Hematopoietic multipotent progenitor cell (in vitro differentiated cells): ENCODE data around the gene ECI2. TPM values are rescaled to one million over a fixed set of nuclear protein-coding genes. Genes with fewer than 3 reads are reported as not detected.
"Not testable (repeated sequence)": the region's sequence is repeated elsewhere in the genome, so short reads cannot be mapped to it uniquely, and the experiment has no call there.

Source experiments
- DNase-seq, 3 donors: peaks; one replicate each; pipeline ENCODE4 v3.0.0-alpha.2; 2011 to 2015; ENCODE audit warnings: low read depth in 2 of 3, low spot score in 2 of 3
- total RNA-seq: library from RNA; depleted of rRNA; stranded (reverse); fragments of >200 nt; gene quantifications from one replicate; pipeline ENCODE4 v1.2.3, GENCODE V29; 2012

Gene ECI2
- total RNA-seq, 1 donor: 38.0 TPM

DNA sequence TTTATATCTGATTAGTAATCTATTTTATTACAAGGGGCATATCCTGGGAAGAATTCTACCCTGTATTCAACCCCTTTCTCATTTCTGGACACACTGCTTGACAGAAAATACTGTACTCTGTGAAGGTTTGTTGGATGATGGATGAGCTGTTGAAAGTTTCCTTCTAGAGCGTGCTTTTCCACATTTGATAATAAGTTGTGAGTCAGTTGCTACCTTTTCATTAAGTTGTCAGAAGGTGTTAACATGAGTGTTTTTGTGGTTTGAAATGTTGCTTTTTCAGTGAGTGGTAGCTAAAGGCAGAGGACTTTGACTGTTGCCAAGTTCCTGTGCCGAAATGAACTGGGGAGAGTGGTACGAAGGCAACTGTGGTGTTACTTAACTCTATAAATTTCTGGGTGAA, 3.9 kb upstream of the ECI2 start:
- no peak for DNase-seq

DNA sequence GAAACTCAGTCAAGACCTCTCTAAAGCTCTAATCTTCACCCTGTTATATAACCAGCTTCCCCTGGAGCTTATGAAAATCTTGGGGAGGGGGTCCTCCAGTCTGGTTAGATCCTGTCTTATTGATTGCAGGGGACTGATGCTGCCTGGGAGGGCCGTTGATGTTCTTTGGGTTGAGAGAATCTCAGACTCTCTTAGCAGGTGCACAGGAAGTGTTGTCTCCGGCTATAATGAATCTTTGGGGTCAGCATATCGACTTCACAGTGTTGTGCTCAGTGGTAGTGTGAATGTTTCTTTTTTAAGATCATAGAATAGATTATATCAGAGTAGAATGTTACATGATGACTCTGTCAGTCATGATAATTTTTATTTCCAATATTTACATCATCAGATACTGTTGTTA, 2.8 kb upstream of the ECI2 start:
- no peak for DNase-seq

DNA sequence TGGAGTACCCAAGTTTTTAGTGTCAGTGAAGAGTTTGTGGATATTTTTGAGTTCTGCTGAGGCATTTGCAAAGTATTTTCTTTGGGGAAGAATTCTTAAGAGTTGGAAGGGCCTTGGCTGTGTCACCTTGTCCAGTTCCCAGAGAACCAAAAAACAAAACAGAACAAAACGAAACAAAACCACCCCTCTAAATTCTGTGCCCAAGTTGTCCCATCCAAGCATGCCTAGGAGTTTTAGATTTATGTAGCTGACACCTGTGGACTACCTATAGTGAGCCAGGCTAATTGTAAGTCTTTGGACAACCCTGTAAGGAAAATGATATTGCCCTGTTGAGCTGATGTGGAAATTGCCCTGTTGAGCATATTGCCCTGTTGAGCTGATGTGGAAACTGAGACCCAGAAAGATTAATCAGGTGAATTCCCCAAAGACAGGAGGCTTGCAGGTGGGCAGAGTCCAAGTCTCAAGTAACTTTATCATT, 1.0 kb upstream of the ECI2 start:
- peak in 1 of 3 donors; percentile 5 for DNase-seq

DNA sequence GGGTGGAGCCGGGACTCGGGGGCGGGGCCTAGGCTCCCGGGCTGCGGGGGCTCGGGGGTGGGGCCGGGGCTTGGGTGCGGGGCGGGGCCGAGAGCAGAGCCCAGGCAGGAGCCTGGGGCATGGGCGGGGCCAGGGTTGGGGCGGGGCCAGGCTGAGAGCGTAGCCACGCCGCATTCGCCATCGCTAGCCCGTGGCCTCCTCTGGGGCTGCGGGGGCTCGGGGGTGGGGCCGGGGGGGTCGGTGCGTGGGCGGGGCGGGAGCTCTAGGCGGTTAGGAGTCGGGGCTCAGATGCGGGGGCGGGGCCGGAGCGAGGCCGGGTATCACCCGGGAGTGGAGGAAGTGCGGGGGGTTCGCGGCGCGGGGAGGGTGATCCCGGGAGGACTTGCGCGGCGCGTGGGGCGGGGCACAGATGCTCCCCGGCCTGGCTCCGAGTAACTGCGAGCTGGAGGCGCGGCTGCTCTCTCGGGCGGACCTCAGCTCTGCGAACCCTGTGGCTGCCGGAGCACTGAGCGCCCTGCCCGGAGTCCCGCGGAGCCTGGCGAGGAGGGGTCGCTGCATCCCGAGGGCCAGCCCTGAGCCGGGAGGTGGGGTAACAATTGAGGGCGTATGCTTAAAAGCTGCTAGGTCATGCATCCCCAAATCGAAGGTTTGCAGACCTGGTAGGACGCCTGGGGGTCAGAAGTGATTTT, 434 bp upstream of the ECI2 start:
- DNase-seq: peak; percentile 80 to 96 (median 94)

DNA sequence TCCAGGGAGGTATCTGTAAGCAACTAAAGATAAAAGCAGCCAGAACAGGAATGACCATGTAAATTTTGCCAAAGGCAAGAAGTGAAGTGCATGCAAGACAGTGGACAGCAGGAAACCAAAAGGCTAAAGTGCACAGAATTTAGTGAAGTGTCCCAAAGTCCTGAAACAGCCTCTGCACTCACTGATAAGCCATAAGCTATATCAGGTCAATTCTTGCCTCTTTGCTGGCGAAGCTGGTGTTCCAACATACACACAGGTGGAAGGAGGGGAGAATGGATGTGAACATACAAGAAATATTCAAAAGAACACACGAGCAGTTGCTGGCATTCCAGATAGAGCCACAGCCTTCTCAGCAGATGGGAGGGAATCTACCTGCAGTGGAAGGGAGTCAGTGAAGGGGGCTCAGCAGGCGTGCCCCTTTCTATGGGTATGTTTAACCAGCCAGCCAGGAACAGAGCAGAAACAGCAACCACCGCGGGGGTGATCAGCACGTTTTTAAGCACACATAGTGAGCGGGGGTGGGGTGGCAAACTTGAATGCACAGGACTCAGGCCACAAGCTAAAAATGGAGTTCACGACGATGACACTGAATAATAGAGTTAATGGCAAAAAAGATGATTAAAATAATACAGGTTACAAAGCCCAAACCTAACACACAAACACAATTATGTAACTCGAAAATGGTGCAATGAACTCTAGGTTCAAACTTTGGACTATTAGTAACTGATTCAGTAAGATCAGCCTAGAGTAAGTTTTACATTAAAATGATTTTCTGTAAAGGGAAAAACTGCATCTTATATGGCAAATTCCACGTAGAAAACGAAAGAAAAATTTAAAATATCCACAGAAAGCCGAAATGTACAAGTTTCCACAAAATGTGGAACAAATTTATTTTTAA, 1.2 kb downstream of the ECI2 start:
- peak in 2 of 3 donors; percentile 12 to 42 for DNase-seq

DNA sequence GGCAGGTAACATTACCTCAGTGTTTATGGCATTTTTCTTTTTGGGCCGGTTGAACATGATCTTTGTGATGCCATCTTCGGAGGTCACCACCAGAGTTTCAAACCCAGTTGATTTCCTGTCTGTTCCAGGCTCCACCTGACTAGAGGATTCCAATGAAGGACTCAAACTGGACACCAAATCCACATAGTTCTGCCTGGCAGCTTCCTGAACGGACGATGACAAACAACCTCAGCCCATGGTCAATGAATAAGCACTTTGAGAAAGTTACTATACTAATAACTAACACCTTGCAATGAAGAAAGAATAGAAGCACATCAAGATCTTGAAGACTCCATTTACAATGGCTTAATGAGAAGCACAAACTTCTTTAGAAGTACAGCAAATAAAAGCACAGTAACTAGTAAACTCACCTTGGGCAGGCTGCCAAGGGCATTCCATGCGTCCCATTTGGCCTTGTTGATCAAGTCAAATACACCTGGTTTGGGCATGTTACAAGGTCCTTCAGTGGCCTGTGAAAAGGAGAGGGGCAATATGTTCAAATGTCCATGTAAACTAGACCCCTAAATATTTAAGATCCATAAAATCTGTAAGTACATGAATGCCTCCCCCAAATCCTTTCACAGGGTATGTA, 4.9 kb downstream of the ECI2 start:
- DNase-seq: no peak

DNA sequence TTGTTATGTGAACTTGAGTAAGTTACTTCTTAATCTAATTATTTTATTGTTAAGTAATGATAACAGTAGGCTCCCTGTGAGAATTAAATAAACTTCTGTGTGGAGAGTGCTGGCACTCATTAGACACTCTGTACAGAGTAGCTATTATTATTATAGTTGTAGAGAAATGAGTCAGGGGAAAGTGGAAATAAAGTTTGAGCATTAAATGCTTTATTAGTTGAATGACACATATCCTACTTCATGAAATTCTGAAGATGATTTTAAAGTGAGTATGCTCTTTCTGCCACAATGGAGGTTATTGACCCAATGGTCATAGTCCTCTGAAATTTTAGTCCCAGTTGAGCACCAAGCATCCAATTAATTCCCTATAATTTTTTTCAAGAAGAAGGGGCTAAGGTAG, 5.9 kb downstream of the ECI2 start:
- DNase-seq: no peak

DNA sequence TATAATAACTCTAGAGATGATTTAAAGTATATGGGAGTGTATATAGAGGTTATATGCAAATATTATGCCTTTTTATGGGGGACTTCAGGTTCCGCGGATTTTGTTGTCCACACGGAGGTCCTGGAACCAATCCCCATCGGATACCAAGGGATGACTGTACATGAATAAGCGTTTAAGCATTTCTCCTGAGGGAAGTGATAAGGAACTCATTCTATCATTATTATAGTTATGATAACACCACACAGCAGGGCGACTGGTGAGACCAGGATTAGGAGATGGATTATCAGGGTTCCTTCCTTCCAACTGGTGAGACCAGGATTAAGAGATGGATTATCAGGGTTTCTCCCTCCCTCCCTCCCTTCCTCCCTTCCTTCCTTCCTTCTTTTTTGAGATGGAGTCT, 6.6 kb downstream of the ECI2 start:
- DNase-seq: no peak

DNA sequence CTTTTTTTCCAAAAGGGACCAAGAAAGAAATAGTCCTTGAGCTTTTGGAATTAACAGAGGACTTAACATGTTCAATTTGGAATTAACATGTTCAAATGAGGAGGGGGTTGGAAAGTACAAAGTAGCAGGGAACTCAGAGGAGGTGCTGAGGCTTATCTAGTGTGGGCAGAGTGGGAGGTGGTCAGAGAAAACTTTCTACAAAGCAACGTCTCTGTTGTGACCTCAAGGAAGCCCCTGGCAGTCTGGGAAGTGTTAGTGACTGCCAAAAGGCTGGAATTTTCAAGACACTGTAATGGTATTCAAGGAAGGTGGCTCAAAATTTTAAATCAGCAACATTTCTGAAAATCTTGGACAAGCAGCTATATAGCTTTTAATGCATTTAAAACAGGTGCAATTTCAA, 7.3 kb downstream of the ECI2 start:
- DNase-seq: no peak

DNA sequence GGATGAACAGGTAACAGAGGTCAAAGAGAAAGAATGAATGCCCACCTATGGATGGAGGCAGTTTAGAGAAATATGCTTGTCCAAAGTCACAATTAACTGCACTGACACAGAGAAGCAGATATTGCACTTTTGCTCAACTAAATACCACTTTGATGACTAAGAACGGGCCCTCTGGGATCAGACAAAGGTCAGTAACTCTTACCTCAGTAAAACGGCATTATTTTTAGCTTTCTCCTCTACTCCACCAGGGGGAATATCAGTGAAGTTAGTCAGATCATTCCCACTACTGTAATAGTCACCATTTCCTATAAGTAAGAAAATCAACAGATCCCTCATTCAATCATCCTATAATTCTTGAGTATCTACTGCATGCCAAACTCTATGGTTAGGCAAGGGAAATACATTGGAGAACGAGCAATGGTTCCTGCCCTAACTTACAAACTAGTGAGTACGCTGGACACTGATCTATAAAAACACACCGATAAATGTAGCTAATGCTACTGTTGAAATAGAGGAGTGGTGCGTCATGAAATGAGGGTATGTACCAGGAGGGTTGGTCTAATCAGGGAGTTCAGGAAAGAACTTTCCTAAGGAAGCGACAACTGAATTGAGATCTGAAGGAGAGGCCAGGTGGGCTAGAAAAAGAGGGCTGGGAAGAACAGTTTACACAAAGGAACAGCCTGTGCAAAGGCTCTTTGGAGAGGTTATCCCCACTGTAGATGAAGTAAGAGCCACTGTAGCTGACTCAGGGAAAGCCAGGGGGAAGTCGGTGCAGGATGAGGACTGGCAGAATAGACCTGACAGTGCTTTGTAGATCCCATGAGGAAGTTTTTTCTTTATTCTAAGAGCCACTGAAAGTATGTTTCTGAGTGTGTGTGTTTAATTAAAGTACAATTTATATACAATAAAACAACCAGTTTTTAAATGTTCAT, 9.2 kb downstream of the ECI2 start:
- no peak for DNase-seq

DNA sequence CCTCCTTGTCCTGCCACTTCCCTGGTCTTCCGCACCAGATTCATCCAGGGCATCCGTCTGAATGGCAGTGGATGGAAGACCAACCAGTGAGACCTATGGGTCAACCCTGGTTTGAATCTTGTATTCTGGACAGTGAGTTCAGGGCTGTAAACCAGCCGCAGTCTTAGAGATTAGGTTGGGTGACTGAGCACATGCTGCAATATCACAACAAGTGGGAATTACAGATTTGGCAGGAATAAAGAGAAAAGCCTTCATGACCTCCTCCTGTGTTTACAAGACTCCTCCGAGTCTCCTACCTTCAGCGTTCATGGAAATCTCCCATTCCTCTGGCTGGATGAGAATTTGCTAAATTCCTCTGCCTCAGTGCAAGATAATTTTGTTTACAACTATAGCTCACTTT, 9.9 kb downstream of the ECI2 start:
- DNase-seq: no peak

DNA sequence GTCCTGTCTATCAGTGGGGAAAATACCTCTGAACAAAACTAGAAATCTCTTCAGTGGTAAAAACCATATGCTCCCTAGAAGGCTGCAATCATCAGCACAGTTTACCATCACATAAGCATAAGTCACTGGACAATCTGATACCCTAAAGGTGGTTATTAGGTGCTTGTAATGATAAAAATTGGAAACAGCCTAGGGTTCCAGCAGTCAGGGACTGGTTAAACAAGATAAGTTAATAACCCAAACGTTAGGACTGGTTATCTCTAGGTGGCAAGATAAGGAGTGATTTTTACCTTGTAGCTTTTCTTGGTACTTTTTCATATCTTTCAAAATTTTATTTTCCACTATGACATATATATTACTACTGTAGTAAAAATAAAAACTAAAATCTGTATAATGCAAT, 11.0 kb downstream of the ECI2 start:
- DNase-seq: no peak

DNA sequence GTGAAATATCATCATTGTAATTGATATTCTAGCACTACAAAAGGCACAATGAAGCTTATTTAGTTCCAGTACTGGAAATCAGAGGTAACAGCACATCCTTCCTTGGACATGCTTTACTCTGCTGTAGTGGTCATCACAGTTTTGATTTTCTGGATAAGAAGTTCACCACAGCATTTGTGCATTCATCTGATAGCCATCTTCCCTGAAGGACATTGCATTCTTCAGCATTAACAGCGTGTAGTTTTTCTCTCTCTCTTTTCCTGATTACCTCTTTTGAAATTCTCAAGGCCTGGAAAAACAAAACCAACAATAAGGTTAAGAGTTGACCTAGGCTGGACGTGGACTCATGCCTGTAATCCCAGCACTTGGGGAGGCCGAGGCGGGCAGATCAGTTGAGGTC, 19.6 kb downstream of the ECI2 start:
- DNase-seq: no peak

DNA sequence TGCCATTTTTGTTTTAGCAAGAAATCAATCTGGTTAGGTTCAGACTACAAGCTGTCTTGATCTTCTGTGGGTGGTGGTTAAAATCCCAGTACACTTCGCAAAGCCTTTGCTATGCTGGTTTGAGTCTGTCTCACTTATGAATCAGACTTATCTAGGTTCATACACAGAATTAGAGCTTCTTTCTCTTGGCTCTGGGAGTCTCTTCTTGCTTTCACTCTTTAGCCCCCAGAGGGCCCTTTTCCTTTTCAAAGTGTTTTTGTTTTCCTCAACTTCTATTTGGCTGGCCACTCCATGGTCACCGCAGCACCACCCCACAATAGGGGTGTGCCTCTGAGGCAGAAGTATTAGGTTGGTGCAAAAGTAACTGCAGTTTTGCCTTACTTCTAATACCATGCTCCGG, 21.3 kb downstream of the ECI2 start:
- no peak for DNase-seq

DNA sequence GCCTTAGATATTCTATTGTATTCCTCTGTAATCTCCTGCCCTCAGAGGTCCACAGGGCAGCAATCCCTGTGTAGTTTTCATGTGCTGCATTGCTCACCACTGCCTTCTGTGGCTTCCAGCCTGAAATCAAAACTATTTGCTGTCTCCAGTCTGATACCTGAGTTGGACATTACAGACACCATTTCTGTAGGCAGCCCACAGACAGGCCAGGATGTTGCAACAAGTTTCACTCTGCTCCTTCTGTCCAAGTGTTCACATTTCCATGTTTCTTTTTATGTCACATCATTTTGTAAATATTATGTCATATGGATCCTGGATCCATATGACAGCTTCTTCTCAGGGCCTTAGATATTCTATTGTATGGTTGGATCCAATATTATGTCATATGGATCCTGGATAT, 21.7 kb downstream of the ECI2 start:
- no peak for DNase-seq

DNA sequence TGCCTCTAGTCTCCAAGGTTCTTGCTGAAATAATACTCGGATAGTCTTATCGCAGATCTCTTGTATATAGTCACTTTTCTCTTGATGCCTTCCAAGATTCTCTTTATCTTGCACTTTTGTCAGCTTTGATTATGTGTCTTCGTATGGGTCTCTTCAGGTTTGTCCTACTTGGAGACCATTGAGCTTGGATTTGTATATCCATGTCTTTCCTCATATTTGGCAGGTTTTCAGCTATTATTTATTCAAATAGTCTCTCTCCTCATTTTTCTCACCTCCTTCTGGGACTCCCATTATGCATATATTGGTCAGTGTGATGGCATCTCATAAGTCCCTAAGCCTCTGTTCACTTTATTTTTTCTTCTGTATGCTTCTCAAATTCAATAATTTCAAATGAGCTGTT, 23.0 kb downstream of the ECI2 start:
- DNase-seq: no peak

DNA sequence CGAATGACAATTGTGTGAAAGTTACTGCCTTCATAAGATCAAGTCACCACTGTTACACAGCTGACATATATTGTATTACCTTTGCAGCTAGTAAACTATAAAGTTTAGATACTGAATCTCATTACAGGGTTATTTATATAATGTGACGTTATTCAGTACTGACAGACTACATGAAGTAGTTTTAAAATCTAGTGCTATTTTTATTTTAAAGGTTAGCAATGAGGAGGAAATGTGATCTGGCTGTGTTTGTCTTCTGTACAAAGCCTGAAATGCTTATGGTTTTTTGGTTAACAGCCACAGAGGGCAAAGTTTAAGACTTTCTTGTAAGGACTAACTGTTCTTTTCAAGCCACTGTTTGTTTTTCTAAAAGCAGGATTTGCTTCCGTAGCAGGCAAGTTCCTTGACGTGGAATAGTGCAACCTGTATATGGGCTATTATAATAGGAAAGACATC, 26.0 kb downstream of the ECI2 start:
- not testable (repeated sequence) for DNase-seq

DNA sequence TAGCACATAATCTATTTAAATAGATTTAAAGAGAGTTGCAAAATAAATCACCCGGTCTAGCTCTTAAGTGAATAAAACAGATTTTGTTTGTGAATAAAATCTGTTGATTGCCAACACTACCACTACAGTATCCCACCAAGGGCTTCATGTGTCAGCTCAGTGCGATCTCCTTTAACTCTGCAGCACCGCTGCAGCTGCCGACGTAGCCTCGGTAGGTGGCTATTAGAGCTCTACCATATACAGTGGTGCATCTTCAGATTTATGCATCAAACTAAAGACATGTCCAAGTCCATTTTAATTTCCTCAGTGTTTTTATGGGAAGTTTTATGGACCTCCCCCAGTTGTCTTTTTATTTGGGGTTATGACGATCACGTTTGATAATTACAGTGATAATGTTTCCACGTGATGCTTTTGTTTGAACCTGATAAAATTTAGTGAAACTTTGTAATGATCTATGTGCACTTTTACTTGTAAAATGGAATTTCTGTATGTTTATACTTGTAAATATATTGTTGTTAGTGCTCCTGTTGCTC, 26.7 kb downstream of the ECI2 start:
- no peak for DNase-seq

DNA sequence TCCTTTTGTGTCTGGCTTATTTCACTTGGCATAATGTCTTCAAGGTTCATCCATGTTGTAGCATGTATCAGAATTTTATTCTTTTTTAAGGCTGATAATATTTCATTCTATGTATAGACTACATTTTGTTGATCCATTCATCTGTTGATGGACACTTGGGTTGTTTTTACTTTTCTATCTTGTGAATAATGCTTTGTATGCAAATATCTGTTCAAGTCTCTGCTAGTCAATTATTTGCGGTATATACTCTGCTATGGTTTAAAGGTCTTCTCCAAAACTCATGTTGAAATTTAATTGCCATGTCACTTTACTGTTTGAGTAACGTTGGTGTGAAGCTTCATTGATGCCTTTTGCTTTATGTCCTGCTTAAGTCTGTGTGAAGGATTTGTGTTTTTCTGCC, 27.5 kb downstream of the ECI2 start:
- no peak for DNase-seq

DNA sequence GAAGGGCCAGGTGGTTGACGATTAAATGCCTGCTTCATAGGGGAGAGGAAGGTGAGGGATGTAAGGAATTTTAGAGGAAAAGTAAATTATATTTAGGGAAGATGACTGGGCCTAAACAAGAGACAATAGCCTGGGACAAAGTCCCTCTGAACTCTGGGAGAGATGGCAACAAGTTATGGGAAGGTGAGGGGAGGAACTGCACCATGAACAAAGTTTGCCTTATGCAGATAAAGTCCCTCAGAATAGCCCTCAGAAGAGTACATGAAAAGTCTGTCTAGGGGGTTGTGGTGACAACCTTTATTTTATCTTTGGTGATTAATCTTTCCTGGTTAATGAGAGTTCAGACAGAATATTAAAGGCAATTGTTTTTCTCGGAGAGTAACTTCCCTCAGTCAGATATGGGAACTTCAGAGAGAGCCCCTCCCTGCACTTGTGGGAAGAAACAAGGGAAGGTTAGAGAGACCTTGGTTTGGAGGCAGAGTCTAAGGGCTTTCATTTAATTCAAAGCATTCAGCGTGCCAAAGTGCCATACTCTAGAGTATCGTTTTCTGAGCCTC, 29.3 kb downstream of the ECI2 start:
- DNase-seq: no peak
